ENCODE measurements around the gene CDKN2AIP.

- TF ChIP-seq, protein P1, sequence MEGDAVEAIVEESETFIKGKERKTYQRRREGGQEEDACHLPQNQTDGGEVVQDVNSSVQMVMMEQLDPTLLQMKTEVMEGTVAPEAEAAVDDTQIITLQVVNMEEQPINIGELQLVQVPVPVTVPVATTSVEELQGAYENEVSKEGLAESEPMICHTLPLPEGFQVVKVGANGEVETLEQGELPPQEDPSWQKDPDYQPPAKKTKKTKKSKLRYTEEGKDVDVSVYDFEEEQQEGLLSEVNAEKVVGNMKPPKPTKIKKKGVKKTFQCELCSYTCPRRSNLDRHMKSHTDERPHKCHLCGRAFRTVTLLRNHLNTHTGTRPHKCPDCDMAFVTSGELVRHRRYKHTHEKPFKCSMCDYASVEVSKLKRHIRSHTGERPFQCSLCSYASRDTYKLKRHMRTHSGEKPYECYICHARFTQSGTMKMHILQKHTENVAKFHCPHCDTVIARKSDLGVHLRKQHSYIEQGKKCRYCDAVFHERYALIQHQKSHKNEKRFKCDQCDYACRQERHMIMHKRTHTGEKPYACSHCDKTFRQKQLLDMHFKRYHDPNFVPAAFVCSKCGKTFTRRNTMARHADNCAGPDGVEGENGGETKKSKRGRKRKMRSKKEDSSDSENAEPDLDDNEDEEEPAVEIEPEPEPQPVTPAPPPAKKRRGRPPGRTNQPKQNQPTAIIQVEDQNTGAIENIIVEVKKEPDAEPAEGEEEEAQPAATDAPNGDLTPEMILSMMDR (IDR thresholded peaks at IDR 0.05) = no peak
- TF ChIP-seq POLR2A (IDR thresholded peaks at IDR 0.05) = no peak
- no peak for TF ChIP-seq EP300 (IDR thresholded peaks at IDR 0.05)
Observed at GRCh38 chr4:183441276-183441675, 3.2 kb upstream of the CDKN2AIP start.
